Pancreas (tissue), 10 donors: ENCODE data around the gene GNMT. TPM values are rescaled to one million over a fixed set of nuclear protein-coding genes. Genes with fewer than 3 reads are reported as not detected.

ENCODE experiments used
- ATAC-seq, 4 donors: fragments of 200-7000 bp; cut with Tn5 transposase; one replicate each; pipeline versions ENCODE4 v1.8.0 to v1.9.1; 2020; ENCODE audit warnings: mild to moderate bottlenecking in 4 of 4, moderate library complexity in 4 of 4
- DNase-seq, 6 donors: peaks; one replicate each; pipeline ENCODE4 v3.0.0-alpha.2; 2020
- FAIRE-seq: peaks from 2 replicates; lab custom pipeline; 2012; peaks lifted over from hg19 to GRCh38; lab: Jason Lieb, UNC
- H3K27ac ChIP-seq, 4 donors: fragments of 200-600 bp; sonication (generic); 1 replicate in 3 of 4; 2 replicates in 1 of 4; pipeline versions ENCODE4 v1.5.0 to v1.8.0; 2020
- H3K27me3 ChIP-seq, 4 donors: fragments of 200-600 bp; one replicate each; pipeline ENCODE4 v1.8.0; 2021
- H3K36me3 ChIP-seq, 3 donors: fragments of 200-600 bp; sonication (generic) in 1 of 3; one replicate each; pipeline versions ENCODE4 v1.5.0 to v1.8.0; 2020 to 2021
- H3K4me1 ChIP-seq, 3 donors: fragments of 200-600 bp; one replicate each; pipeline ENCODE4 v1.8.0; 2021
- H3K4me3 ChIP-seq, 4 donors: fragments of 200-600 bp; sonication (generic) in 2 of 4; one replicate each; pipeline versions ENCODE4 v1.5.0 to v1.8.0; 2020 to 2021
- H3K9me3 ChIP-seq, 4 donors: fragments of 200-600 bp; one replicate each; pipeline ENCODE4 v1.8.0; 2021
- CTCF ChIP-seq, 4 donors: fragments of 200-600 bp; sonication (generic) in 3 of 4; IDR thresholded peaks; one replicate each; pipeline versions ENCODE4 v1.5.0 to v1.8.0; 2021; ENCODE audit warnings: antibody characterized with exemption in 4 of 4
- WGBS, 2 donors: extraction: QIAGEN DNeasy Blood & Tissue Kit; methylation state at CpG; one replicate each; pipeline ENCODE4 v1.1.7; 2013; 5-methylcytosine and 5-hydroxymethylcytosine counted together
- intact Hi-C, 3 donors: fragments of 100-400 bp; cut with DNase I; formaldehyde crosslinking; loops; one replicate each; pipeline versions ENCODE4 v1.11.1 to v1.14.2; 2022
- polyA plus RNA-seq, 2 donors: library from polyadenylated mRNA; stranded (reverse); fragments of 200-250 nt; gene quantifications; one replicate each; pipeline ENCODE4 v1.2.3, GENCODE V29; 2013
- total RNA-seq, 6 donors: library from RNA; stranded (reverse); fragmentation: NEBNext Ultra II Directional in 4 of 6; extraction: Animal tissue kit (Norgen Biotek cat#: 25700) in 4 of 6; gene quantifications; one replicate each; pipeline versions ENCODE4 v1.2.1 to v1.2.4, GENCODE V29; 2021 to 2023
- donor health status: healthy with polysubstance abuse.
- donor health status: DM: no; HTN: no; CAD: no; lungs with moderate emphysema.
- donor health status: DM: no; HTN: no; CAD: no.
- donor health status: control.
- donor health status: control.
- donor health status: Bipolar disorder and iron deficiency.
- donor health status: DM: yes; HTN: yes; CAD: no.
- donor health status: DM: no; HTN: no; CAD: no.
- donor health status: DM: no; HTN: no; CAD: no.
- donor health status: DM: yes; HTN: yes; CAD: no.

The GNMT gene
- total and polyA plus RNA-seq, 8 donors: 19.0 to 443 (median 102) TPM

- Histone ChIP-seq H3K4me1 (no peaks in the 10 kb centered on the region), H3K9me3 (no peaks in the 10 kb centered on the region), H3K4me3 (no peak overlapping the region), H3K27me3 (no peaks in the 10 kb centered on the region), H3K27ac (no peak overlapping the region), H3K36me3 (no peaks in the 10 kb centered on the region)
- no peak for TF ChIP-seq CTCF (IDR thresholded peaks at IDR 0.05)
- DNase-seq (no peak), FAIRE-seq (no peak), ATAC-seq (no peak)
- intact Hi-C loops: no loop called here
- WGBS, 2 donors: 96 to 97% methylated on average over 8 of the region's 8 CpGs
Measured at GRCh38 chr6:43001843-43002242, 41.3 kb downstream of the GNMT start.

GRCh38 chr6:43005844-43006243 lies 45.3 kb downstream of the GNMT start:
- Histone ChIP-seq H3K9me3 (no peaks in the 10 kb centered on the region), H3K4me1 (no peaks in the 10 kb centered on the region), H3K27me3 (no peaks in the 10 kb centered on the region), H3K4me3 (no peak overlapping the region), H3K36me3 (peaks cover 0 to 24% (median 7%) of the 10 kb centered on the region in 3 donors), H3K27ac (no peak overlapping the region)
- no peak for FAIRE-seq
- DNase-seq: no peak
- ATAC-seq: no peak
- WGBS, 2 donors: 83 to 90% methylated on average over 5 of the region's 5 CpGs
- TF ChIP-seq CTCF (IDR thresholded peaks at IDR 0.05): no peak
- intact Hi-C loops: no loop called here

- Histone ChIP-seq H3K4me1 (no peaks in the 10 kb centered on the region), H3K27me3 (no peaks in the 10 kb centered on the region), H3K4me3 (no peak overlapping the region), H3K9me3 (no peaks in the 10 kb centered on the region), H3K27ac (no peak overlapping the region), H3K36me3 (peaks cover 0 to 28% (median 7%) of the 10 kb centered on the region in 3 donors)
- 94 to 96% methylated on average over 11 of the region's 11 CpGs for WGBS, 2 donors
- intact Hi-C loops: no loop called here
- ATAC-seq (no peak), FAIRE-seq (no peak), DNase-seq (no peak)
- no peak for TF ChIP-seq CTCF (IDR thresholded peaks at IDR 0.05)
Measured at GRCh38 chr6:43006251-43006650, 45.7 kb downstream of the GNMT start.

DNA sequence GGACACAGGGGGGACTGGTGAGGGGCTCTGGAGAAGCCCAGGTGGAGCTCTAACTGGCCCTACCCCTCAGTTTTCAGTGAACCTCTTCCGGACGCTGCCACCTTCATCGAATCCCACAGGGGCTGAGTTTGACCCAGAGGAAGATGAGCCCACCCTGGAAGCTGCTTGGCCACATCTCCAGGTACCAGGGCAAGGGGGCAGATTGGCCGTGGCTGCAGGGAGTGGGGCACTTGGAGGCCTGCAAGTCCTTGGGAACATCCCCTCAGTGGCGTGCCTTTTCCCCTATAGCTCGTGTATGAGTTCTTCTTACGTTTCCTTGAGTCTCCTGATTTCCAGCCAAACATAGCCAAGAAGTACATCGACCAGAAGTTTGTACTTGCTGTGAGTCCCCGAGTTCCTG lies 46.6 kb downstream of the GNMT start:
- FAIRE-seq (no peak), DNase-seq (no peak), ATAC-seq (no peak)
- Histone ChIP-seq H3K4me3 (no peak overlapping the region), H3K27me3 (no peaks in the 10 kb centered on the region), H3K36me3 (peaks cover 0 to 32% (median 7%) of the 10 kb centered on the region in 3 donors), H3K4me1 (no peaks in the 10 kb centered on the region), H3K27ac (no peak overlapping the region), H3K9me3 (no peaks in the 10 kb centered on the region)
- intact Hi-C loops: no loop called here
- 91% methylated on average over 9 of the region's 9 CpGs for WGBS, 2 donors
- no peak for TF ChIP-seq CTCF (IDR thresholded peaks at IDR 0.05)

DNA sequence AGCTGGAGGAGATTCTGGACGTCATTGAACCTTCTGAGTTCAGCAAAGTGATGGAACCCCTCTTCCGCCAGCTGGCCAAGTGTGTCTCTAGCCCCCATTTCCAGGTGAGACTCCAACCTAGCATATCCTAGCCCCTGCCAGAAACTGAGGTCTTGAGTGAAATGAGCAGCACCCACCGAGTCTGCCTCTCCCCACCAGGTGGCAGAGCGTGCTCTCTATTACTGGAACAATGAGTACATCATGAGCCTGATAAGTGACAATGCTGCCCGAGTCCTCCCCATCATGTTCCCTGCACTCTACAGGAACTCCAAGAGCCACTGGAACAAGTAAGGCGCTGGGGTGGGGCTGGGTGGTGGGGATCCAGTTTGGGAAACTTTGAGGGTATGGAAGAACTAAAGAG lies 48.6 kb downstream of the GNMT start:
- intact Hi-C loops: no loop called here
- no peak for TF ChIP-seq CTCF (IDR thresholded peaks at IDR 0.05)
- H3K27me3 ChIP-seq: no peaks in the 10 kb centered on the region
- ATAC-seq (no peak), DNase-seq (peak in 1 of 6 donors; percentile 42), FAIRE-seq (no peak)
- no peaks in the 10 kb centered on the region for H3K9me3 ChIP-seq
- H3K4me3 ChIP-seq: no peak overlapping the region
- H3K4me1 ChIP-seq: peaks cover 0 to 4% (median 4%) of the 10 kb centered on the region in 3 donors
- 67% methylated on average over 6 of the region's 6 CpGs for WGBS, 2 donors
- H3K36me3 ChIP-seq: peaks cover 0 to 32% (median 7%) of the 10 kb centered on the region in 3 donors
- H3K27ac ChIP-seq: no peak overlapping the region
